ENCODE results near the gene A3GALT2.

A3GALT2 gene

GRCh38 chr1:33270808-33271465 lies 50.0 kb downstream of the A3GALT2 start:
- no peak for DNase-seq

GRCh38 chr1:33270379-33270778 lies 50.5 kb downstream of the A3GALT2 start:
- DNase-seq: no peak

- no peak for DNase-seq
Measured at GRCh38 chr1:33269621-33270020, 51.3 kb downstream of the A3GALT2 start.

GRCh38 chr1:33268927-33269610 lies 51.8 kb downstream of the A3GALT2 start:
- no peak for DNase-seq

GRCh38 chr1:33268457-33268856 lies 52.4 kb downstream of the A3GALT2 start:
- DNase-seq: no peak

GRCh38 chr1:33267468-33268205 lies 53.3 kb downstream of the A3GALT2 start:
- no peak for DNase-seq

- DNase-seq: no peak
Measured at GRCh38 chr1:33266766-33267165, 54.1 kb downstream of the A3GALT2 start.

- no peak for DNase-seq
Measured at GRCh38 chr1:33265780-33266605, 54.9 kb downstream of the A3GALT2 start.

- no peak for DNase-seq
Measured at GRCh38 chr1:33263890-33264504, 56.9 kb downstream of the A3GALT2 start.

- DNase-seq: no peak
Measured at GRCh38 chr1:33261344-33261743, 59.6 kb downstream of the A3GALT2 start.

- no peak for DNase-seq
Measured at GRCh38 chr1:33260439-33260838, 60.5 kb downstream of the A3GALT2 start.

- DNase-seq: no peak
Measured at GRCh38 chr1:33259879-33260278, 61.0 kb downstream of the A3GALT2 start.

- DNase-seq: no peak
Measured at GRCh38 chr1:33258788-33259274, 62.1 kb downstream of the A3GALT2 start.

GRCh38 chr1:33257772-33258712 lies 62.9 kb downstream of the A3GALT2 start:
- no peak for DNase-seq

GRCh38 chr1:33257207-33257771 lies 63.6 kb downstream of the A3GALT2 start:
- DNase-seq: no peak
